ENCODE results near the gene SGCE. TPM values are rescaled to one million over a fixed set of nuclear protein-coding genes. Genes with fewer than 3 reads are reported as not detected.

SGCE gene
- total RNA-seq, 1 donor from 2014 or later = 169 TPM

DNA sequence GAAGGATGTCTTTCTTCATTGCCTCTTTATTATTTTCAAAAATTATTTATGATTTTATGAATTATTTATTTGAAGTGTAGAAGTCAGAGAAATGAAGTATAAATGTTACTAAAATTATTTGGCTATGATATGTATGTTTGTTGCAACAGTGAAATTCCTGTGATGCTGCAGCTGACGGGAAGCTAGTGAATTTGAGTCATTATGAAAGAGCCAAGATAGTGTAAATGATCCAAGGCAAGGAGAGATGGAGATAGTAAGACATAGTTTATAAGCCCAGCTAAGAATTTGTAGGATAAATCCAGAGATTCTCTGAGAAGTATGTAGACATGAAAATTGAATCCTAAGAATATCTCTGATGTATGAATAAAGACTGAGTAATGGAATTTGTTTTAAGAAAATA lies 115.5 kb downstream of the SGCE start:
- Histone ChIP-seq H3K4me1 (no peaks in the 10 kb centered on the region), H3K9me3 (ENCODE audit: low read depth) (no peaks in the 10 kb centered on the region), H3K27me3 (no peaks in the 10 kb centered on the region), H2AFZ (replicated peaks) (no peak overlapping the region), H3K27ac (no peak overlapping the region), H3K36me3 (peaks cover 21% of the 10 kb centered on the region), H4K20me1 (ENCODE audit: low read depth) (no peaks in the 10 kb centered on the region), H3K79me2 (ENCODE audit: low read depth) (no peaks in the 10 kb centered on the region), H3K9ac (no peak overlapping the region), H3K4me2 (no peak overlapping the region), H3K4me3 (no peak overlapping the region), H3F3A (ENCODE audit: low read depth) (no peaks in the 10 kb centered on the region)
- peaks cover 11% of the 10 kb centered on the region for H3K4me1 Mint-ChIP-seq
- H3K9me3 Mint-ChIP-seq = no peaks in the 10 kb centered on the region
- peaks cover 36% of the 10 kb centered on the region for H3K36me3 Mint-ChIP-seq
- DNase-seq (ENCODE audit: low spot score) = no peak
- H3K4me3 Mint-ChIP-seq = no peak overlapping the region
- TF ChIP-seq EZH2phosphoT487 (IDR thresholded peaks at IDR 0.05) (no peak), EZH2 (IDR thresholded peaks at IDR 0.05) (no peak)
- TF ChIP-seq, protein P1, sequence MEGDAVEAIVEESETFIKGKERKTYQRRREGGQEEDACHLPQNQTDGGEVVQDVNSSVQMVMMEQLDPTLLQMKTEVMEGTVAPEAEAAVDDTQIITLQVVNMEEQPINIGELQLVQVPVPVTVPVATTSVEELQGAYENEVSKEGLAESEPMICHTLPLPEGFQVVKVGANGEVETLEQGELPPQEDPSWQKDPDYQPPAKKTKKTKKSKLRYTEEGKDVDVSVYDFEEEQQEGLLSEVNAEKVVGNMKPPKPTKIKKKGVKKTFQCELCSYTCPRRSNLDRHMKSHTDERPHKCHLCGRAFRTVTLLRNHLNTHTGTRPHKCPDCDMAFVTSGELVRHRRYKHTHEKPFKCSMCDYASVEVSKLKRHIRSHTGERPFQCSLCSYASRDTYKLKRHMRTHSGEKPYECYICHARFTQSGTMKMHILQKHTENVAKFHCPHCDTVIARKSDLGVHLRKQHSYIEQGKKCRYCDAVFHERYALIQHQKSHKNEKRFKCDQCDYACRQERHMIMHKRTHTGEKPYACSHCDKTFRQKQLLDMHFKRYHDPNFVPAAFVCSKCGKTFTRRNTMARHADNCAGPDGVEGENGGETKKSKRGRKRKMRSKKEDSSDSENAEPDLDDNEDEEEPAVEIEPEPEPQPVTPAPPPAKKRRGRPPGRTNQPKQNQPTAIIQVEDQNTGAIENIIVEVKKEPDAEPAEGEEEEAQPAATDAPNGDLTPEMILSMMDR (IDR thresholded peaks at IDR 0.05) = no peak
- H3K27ac Mint-ChIP-seq = no peak overlapping the region
- H3K27me3 Mint-ChIP-seq (ENCODE audit: insufficient read depth, low read depth) = no peaks in the 10 kb centered on the region

Other genes starting within 250 kb of the SGCE start
- gene CASD1, start 146.3 kb downstream of the SGCE start, total RNA-seq (ENCODE audit: low replicate concordance) = 55.4 and 93.5 TPM in 2 replicates

Data from neural progenitor cell (in vitro differentiated cells).